Peyer's patch (tissue), 4 donors: ENCODE data around the gene APOBEC4.

ENCODE experiments used
- CTCF ChIP-seq, 6 experiments: fragments of 450-650 bp in 4 of 6; fragments of 200-600 bp in 2 of 6; sonication (generic) in 1 of 6; IDR thresholded peaks; one replicate each; pipeline ENCODE4 v1.5.1; 2017 to 2019; ENCODE audit warnings: antibody characterized with exemption in 6 of 6, mild to moderate bottlenecking in 3 of 6, moderate library complexity in 1 of 6
- POLR2A ChIP-seq, 2 donors: fragments of 450-650 bp; IDR thresholded peaks; one replicate each; pipeline ENCODE4 v1.5.1; 2017; ENCODE audit warnings: antibody characterized with exemption in 2 of 2, mild to moderate bottlenecking in 2 of 2, moderate library complexity in 2 of 2

GRCh38 chr1:183646776-183647175 lies 6.3 kb downstream of the APOBEC4 start:
- no peak for TF ChIP-seq CTCF (IDR thresholded peaks at IDR 0.05)
- TF ChIP-seq POLR2A (IDR thresholded peaks at IDR 0.05), result no peak
